Caki2 (cell line): ENCODE measurements around the gene BTN2A1. TPM values are rescaled to one million over a fixed set of nuclear protein-coding genes. Genes with fewer than 3 reads are reported as not detected.
"Not testable (repeated sequence)": the region's sequence is repeated elsewhere in the genome, so short reads cannot be mapped to it uniquely, and the experiment has no call there.

Experiments
- DNase-seq: peaks from one replicate; pipeline ENCODE4 v3.0.0-alpha.2; 2015; ENCODE audit warnings: low read depth
- in situ Hi-C: cut with HindIII; loops from 2 replicates; pipeline ENCODE4 v1.10.0; 2016; ENCODE audit warnings: low sequenced_read_pairs, low pct_unique_long_range_greater_than_20kb, mixed read lengths
- total RNA-seq: library from RNA; depleted of rRNA; stranded (reverse); fragments of >200 nt; shearing (Covaris generic); gene quantifications from 2 replicates; pipeline ENCODE4 v1.2.3, GENCODE V29; 2014; ENCODE audit warnings: low replicate concordance; rRNA removed

BTN2A1 gene
- 14.1 and 20.3 TPM in 2 replicates for total RNA-seq

DNA sequence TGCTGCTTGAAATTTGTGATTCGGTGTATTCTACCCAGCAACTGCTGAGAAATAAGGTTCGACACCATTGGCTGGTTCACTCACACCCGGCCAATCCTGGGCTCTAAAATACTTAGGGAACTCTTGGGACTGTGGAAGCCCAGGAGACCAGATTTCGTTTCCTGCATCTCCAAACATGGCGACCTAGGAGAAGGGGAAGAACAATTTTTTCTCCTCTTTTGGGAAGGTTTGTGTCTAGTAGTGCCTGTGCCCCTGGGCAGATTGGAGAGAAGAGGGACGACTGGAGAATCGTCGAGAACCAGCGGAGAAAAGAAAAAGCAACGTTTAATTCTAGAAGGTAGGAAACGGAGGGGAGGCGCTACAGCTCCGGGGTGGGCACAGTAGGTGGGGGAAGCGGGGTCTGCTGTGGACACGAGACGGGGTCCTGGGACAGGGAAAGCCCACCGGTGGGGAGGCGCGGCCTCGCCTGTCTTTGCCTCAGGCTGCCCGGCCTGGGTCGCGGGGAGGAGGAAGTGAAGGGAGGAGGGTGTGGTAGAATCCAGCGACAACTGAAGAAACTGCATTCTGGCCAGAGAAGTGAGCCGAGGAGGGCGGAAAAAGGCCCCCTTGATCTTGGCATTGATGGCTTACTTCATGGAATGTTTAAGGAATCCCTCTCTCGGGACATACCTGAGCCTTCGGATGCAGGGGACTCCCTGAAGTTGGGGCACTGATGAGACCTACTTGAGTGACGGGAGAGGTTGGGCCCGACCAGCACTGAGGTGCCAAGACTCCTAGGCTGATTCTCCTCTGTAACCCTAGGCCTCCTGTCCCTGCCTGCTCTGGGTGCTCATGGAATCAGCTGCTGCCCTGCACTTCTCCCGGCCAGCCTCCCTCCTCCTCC is at the start of gene BTN2A1:
BTN2A1 (plus strand) TSS at position 150 of the 883 bp plus-strand sequence; CDS start at position 832, 682 bp downstream.
- DNase-seq = peak; percentile 88
- in situ Hi-C loops = no loop called here

DNA sequence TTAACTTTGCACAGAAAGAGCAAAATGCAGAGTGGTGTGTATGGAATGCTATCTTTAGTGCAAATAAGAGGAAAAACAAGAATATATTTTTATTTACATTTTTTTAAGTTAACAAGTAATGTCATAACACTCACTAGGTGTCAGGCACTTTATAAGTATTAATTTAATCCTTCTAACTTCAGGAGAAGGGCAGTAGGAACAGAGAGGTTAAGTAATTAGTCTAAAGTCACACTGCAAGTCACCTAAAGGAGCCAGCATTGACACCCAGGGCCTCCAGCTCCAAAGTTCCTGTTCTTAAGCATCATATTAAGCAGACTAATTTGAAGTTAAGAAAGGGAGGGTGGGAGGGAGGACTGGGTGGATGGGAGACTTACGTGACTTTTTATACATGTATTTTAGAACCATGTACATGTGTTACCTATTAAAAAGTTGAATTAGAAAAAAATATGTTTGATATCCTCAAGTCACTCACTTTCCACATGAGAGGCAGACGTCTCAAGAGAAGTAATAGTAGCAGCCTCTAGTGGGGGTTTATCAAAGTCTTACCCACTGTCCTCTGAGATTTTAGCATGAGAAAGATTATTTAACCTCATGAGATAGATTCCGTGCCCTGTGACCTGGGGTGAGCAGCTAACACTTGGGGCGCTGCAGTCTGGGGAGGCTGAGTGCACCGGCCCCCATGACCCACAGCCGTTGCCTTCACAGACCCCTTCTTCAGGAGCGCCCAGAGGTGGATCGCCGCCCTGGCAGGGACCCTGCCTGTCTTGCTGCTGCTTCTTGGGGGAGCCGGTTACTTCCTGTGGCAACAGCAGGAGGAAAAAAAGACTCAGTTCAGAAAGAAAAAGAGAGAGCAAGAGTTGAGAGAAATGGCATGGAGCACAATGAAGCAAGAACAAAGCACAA is 48.7 kb upstream of the BTN2A1 start:
- no peak for DNase-seq
- in situ Hi-C loops = no loop called here

GRCh38 chr6:26411751-26412150 is 46.0 kb upstream of the BTN2A1 start:
- in situ Hi-C loops = no loop called here
- no peak for DNase-seq

DNA sequence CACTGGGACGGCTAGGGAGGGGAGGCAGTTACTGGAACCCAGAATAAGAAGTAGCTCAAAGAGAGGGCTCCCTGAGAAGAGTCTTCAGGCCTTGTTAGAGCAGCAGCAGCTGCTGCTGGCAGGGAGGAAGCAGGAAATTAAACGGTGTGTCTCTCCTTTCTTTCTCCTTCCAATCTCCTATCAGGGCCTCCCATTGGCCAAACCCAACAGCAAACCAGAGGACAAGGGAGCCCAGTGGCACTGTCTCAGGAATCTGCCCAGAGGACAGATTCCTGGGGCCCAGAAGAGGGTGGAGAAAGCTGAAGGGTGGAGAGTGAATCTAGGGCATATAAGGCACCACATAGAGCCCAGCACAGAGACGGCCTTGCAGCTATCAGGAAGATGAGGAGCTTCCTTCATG is 45.5 kb upstream of the BTN2A1 start:
- in situ Hi-C loops = no loop called here
- no peak for DNase-seq

- in situ Hi-C loops = no loop called here
- DNase-seq = no peak
Observed at GRCh38 chr6:26412954-26413353, 44.8 kb upstream of the BTN2A1 start.

- in situ Hi-C loops = no loop called here
- DNase-seq = peak; percentile 31
Observed at GRCh38 chr6:26414281-26414680, 43.5 kb upstream of the BTN2A1 start.

DNA sequence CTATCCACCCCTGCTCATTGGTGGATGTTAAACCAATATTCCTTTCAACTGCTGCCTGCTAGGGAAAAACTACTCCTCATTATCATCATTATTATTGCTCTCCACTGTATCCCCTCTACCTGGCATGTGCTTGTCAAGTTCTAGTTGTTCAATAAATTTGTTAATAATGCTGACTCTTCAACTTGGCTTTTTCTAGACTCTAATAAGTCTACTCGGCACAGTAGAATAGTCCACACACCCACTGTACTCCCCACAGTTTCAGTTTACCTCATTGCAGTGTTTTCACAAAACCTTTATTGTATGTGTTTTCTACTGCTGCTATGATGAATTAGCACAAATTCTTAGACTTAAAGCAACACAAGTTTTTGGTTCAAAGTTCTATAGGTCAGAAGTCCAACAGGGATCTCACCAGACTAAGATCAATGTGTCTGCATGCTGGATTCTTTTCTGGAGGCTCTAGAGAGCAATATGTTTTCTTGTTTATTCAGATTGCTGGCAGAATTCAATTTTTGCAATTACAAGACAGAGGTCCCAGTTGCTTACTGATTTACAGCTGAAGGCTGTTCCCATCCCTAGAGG is 42.6 kb upstream of the BTN2A1 start:
- in situ Hi-C loops = no loop called here
- DNase-seq = no peak

- in situ Hi-C loops = no loop called here
- DNase-seq = no peak
Observed at GRCh38 chr6:26415791-26416190, 42.0 kb upstream of the BTN2A1 start.

- in situ Hi-C loops = no loop called here
Observed at GRCh38 chr6:26416288-26416687, 41.5 kb upstream of the BTN2A1 start.

GRCh38 chr6:26418077-26418476 is 39.7 kb upstream of the BTN2A1 start:
- DNase-seq, in situ Hi-C loops: not testable (repeated sequence)

More at GRCh38 chr6:26416288-26416687, 41.5 kb upstream of the BTN2A1 start:
- DNase-seq = no peak

GRCh38 chr6:26418795-26419194 is 39.0 kb upstream of the BTN2A1 start:
- in situ Hi-C loops, DNase-seq: not testable (repeated sequence)

DNA sequence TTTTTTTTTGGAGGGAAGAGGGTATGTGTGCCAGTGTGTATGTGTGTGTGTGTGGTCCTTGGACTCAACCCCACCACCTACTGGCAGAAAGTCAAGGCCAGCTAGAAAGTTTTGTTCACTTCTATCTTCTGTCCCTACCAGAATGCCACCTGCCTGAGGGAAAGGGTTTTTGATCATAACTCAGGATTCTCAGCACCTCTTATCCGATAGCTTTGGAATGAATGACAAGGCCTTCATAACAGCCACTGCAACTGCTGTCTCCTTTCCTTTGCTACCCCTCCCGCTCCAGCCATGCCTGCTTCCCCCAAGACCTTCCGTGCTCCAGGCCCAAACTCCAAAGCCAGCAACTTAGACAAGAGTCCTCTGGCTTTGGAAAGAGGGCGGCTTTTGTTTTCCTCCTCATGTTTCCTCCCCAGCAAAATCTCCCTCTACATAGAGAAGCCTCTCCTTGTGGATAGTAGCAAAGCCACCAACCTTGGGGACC is 37.0 kb upstream of the BTN2A1 start:
- peak; percentile 54 for DNase-seq
- in situ Hi-C loops = no loop called here

DNA sequence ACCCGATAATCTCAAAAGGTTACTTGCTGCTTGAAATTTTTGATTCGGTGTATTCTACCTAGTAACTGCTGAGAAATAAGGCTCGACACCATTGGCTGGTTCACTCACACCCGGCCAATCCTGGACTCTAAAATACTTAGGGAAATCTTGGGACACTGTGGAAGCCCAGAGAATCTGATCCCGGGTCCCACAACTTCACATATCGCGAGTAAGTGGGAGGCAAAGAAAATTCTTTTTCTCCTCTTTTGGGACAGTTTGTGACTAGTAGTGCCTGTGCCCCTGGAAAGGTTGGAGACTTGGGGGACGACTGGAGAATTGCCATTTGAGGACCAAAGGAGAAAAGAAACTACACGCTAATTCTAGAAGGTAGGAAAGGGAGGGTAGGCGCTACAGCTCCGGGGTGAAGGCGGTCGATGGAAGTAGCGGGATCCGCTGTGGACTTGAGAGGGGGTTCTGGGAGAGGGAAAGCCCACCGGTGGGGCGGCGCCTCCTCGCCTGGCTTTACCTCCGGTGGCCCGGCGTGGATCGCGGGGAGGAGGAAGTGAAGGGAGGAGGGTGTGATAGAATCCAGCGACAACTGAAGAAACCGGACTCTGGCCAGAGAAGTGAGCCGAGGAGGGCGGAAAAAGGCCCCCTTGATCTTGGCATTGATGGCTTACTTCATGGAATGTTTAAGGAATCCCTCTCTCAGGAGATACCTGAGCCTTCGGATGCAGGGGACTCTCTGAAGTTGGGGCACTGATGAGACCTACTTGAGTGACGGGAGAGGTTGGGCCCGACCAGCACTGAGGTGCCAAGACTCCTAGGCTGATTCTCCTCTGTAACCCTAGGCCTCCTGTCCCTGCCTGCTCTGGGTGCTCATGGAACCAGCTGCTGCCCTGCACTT is 36.3 kb upstream of the BTN2A1 start:
- in situ Hi-C loops = no loop called here
- DNase-seq = peak; percentile 85

GRCh38 chr6:26422329-26422728 is 35.4 kb upstream of the BTN2A1 start:
- no peak for DNase-seq
- in situ Hi-C loops = no loop called here

- DNase-seq = peak; percentile 29
- in situ Hi-C loops = no loop called here
Observed at GRCh38 chr6:26426691-26427450, 30.9 kb upstream of the BTN2A1 start.

DNA sequence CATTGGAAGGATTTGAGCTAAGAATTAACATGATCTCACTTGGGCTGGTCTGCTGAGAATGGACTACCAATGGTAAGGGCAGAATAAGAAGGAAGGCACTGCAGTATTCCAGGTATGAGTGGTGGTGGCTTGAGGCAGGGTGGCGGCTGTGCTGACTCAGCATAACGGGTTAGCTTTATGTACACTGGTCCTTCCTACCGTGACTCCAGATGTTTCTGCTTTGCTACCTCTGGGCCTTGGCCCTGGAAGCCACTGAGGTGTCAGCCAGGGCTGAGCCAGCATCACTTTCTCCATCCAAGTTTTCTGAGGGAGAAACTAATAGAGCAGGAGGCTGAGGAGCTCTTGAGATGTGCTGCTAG is 30.3 kb upstream of the BTN2A1 start:
- in situ Hi-C loops = no loop called here
- no peak for DNase-seq

GRCh38 chr6:26428206-26428605 is 29.5 kb upstream of the BTN2A1 start:
- in situ Hi-C loops = no loop called here
- no peak for DNase-seq
